HG02759 (cell line): ENCODE data around the gene JKAMP.

Experiments used
- ATAC-seq: cut with Tn5 transposase; IDR thresholded peaks from one replicate; pipeline ENCODE4 v1.9.1; 2021; ENCODE audit warnings: mild to moderate bottlenecking, moderate library complexity; ENCODE audit not compliant: unreplicated experiment

JKAMP gene

DNA sequence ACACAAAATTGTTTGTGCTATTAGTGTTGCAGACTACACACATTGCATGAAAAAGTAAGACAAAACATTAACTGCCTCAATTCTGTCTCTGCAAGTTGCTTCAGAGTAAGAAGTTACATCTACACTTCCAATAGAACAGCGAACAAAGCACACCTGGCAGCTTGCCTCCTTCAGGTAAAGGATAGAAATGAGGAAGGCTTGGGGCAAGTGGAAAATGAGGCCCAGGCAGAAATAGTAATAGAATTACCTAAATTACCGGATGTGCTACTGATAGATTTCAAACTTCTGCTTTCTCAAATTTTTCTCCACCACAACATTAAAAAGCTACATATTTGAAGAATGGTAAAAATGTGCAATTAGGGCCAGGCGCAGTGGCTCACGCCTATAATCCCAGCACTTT is 54.6 kb downstream of the JKAMP start:
- ATAC-seq: no peak

DNA sequence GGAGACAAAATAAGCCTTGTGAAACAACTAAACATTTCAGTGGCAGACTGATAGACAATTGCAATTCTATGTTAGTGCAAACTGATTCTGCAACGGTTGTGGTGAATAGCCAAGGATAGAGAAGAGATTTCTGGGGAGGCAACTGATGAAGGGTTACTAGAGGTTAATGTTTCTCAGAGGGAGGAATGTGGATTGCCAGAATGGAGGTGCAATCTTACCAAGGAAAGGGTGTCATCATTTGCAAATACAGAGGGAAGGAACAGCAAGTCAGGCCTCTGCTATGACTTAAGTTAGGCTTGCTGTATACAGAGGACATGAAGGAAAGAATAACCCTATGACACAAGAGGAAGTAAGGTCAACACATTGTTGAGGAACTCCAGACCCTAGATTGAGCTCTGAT is 56.5 kb downstream of the JKAMP start:
- no peak for ATAC-seq

DNA sequence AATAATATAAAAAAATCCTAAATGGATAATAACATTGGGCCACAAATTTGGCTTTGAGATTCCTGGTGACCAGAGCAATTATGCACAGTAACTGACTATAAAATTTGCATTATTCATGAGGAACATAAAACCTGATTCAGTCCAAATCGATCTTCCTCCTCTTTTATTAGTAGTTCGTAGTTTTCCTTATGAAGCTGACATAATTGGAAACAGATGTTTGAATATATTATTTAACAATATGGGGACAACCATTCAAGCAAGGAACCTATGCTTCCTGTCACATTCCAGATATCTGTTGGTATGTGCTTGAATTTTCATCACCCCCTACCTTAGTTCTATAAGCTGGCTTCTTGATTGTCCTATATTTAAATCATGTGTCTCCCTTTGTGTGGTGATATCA is 57.4 kb downstream of the JKAMP start:
- no peak for ATAC-seq

DNA sequence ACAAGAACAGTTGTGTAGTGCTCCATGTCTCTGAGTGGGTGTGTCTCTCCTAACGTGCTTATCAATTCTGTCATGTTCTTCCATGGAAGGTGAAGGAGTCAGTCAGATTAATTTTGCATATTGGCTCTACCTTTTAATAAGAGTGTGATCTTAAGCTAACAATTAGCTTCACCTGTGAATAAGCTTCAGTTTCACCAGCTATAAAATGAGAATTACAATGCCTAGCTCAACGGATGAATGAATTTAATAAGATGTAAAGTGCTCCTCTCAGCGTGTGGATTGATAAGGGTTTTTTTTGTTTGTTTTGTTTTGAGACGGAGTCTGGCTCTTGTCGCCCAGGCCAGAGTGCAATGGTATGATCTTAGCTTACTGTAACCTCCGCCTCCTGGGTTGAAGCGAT is 59.6 kb downstream of the JKAMP start:
- ATAC-seq: no peak

DNA sequence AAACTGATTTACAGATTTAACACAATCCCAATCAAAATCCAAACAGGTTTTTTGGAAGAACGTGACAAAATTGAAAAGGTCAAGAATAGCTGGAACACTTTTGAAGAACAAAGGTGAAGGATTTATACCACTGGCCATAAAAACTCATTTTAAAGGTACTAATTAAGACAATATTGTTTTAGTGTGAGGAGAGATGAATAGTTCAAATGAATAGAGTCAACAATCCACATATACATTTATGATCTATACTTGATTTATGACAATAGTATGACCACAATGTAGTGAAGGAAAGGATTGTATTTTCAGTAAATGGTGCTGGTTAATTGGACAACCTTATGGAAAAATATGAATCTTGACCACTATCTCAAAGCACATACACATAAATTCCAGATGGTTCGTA is 63.0 kb downstream of the JKAMP start:
- no peak for ATAC-seq
